Activated CD8-positive, alpha-beta T cell treated with anti-CD3 and anti-CD28 coated beads, Interleukin-2, amount 10 ng/mL, durations not matched to agents 7 days and 5 days (primary cell): Measurements from ENCODE around the gene AFAP1L1. TPM values are rescaled to one million over a fixed set of nuclear protein-coding genes. Genes with fewer than 3 reads are reported as not detected.

Source experiments
- ATAC-seq: fragments of 150-1000 bp; cut with Tn5 transposase; one replicate; pipeline ENCODE4 v1.10.0; 2021; ENCODE audit warnings: moderate library complexity
- CTCF ChIA-PET: fragments of 350-600 bp; sonication (Branson Sonifier 250); formaldehyde crosslinking; loops from one replicate; lab custom pipeline; 2021; ENCODE audit warnings: antibody characterized with exemption; lab: Charles Lee
- POLR2A ChIA-PET: fragments of 350-600 bp; sonication (Branson Sonifier 250); formaldehyde crosslinking; loops from one replicate; lab custom pipeline; 2021; ENCODE audit warnings: antibody characterized with exemption; lab: Charles Lee
- DNase-seq: peaks from one replicate; pipeline ENCODE4 v3.0.0-alpha.2; 2020
- H3K27ac Mint-ChIP-seq: one replicate; pipeline ENCODE4 v1.8.0; 2021; ENCODE audit warnings: mild to moderate bottlenecking, mixed read lengths
- H3K27me3 Mint-ChIP-seq: one replicate; pipeline ENCODE4 v1.8.0; 2021; ENCODE audit warnings: low read depth, mixed read lengths
- H3K36me3 Mint-ChIP-seq: one replicate; pipeline ENCODE4 v1.8.0; 2021; ENCODE audit warnings: low read depth, mixed read lengths
- H3K4me1 Mint-ChIP-seq: one replicate; pipeline ENCODE4 v1.8.0; 2021; ENCODE audit warnings: low read depth, mixed read lengths
- H3K4me3 Mint-ChIP-seq: one replicate; pipeline ENCODE4 v1.8.0; 2021; ENCODE audit warnings: mild to moderate bottlenecking, mixed read lengths
- H3K9me3 Mint-ChIP-seq: one replicate; pipeline ENCODE4 v1.8.0; 2022; ENCODE audit warnings: mixed read lengths; ENCODE audit not compliant: insufficient read depth
- total RNA-seq, 2 experiments: library from RNA; stranded (reverse); gene quantifications; one replicate each; pipeline ENCODE4 v1.2.3, GENCODE V29; 2021

The AFAP1L1 gene
- total RNA-seq, 2 experiments from 2014 or later = not detected

DNA sequence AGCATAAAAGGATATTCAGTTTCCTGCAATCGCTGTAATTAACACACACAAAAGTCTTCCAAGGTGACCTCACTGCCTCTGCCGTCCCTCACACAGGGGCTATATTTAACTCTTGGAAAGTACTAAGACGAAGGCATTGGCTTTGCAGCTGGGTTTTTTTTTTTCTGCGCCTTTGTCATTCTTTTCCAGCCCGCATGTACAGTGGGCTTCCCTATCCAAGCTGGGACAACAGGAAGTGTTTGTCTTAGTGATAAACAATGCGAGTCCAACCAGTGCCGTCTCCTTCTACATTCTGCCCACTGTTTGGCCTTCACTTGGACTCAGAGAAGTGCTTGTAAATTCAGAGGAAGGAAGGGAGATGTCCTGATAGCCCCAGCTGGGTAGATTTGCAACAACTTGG, 17.6 kb downstream of the AFAP1L1 start:
- Mint-ChIP-seq H3K4me1 (no peaks in the 10 kb centered on the region), H3K27ac (no peak overlapping the region), H3K27me3 (peaks cover 11% of the 10 kb centered on the region), H3K36me3 (no peaks in the 10 kb centered on the region), H3K4me3 (no peak overlapping the region), H3K9me3 (no peaks in the 10 kb centered on the region)
- DNase-seq = no peak
- ChIA-PET CTCF (no interaction called here), POLR2A (no interaction called here)
- ATAC-seq = no peak

DNA sequence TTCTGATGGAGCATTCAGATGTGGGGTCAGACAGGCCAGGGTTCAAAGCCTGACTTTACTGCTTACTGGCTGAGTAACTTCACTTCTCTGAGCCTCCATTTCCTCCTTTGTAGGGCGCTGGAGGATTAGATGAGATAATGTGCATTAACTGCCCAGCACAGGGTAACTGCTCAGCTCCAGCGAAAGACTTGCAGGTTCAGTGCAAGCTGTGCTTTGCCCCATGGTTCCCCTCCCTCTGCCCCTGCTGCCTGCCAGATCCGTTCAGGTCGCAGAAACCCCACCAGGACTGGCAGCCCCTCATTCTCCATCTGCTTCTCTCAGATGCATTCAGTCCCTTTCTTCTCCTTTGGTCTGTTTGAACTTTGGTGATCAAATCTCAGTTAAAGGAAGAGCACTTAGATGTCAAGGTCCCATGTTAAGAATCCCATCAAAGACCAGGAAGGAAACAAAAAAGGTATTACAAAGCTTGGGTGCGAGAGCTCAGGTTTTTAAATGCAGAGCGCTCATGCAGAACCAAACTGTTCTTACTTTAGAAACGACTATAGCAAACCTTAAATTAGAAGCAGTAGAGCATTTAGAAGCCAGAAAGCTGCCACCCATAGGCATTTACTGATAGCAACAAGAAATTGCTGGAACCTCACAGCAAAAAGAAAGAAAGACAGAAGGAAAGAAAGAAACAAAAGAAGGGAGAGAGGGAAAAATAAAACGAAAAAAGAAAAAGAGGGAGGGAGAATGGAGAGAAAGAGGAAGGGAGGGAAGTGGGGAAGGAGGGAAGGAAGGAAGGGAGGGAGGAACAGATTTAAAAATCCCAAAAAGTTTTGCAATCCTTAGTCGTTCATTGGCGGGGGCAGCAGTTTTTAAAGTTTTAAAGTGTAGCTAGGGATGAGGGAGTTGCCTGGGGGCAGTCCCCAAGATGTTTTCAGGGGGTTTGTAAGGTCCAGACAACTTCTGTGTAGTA, 23.5 kb downstream of the AFAP1L1 start:
- Mint-ChIP-seq H3K27ac (no peak overlapping the region), H3K4me3 (no peak overlapping the region), H3K36me3 (no peaks in the 10 kb centered on the region), H3K9me3 (no peaks in the 10 kb centered on the region), H3K4me1 (peaks cover 4% of the 10 kb centered on the region), H3K27me3 (peaks cover 19% of the 10 kb centered on the region)
- POLR2A ChIA-PET = interaction anchor here (0.5 kb wide), 1 partner anchor 15 kb away, joined by 3 read pairs; no protein-coding TSS in a partner anchor
- CTCF ChIA-PET = interaction anchor here (1.1 kb wide), 1 partner anchor 20 kb away, joined by 5 read pairs; no protein-coding TSS in a partner anchor
- no peak for ATAC-seq
- DNase-seq = no peak

DNA sequence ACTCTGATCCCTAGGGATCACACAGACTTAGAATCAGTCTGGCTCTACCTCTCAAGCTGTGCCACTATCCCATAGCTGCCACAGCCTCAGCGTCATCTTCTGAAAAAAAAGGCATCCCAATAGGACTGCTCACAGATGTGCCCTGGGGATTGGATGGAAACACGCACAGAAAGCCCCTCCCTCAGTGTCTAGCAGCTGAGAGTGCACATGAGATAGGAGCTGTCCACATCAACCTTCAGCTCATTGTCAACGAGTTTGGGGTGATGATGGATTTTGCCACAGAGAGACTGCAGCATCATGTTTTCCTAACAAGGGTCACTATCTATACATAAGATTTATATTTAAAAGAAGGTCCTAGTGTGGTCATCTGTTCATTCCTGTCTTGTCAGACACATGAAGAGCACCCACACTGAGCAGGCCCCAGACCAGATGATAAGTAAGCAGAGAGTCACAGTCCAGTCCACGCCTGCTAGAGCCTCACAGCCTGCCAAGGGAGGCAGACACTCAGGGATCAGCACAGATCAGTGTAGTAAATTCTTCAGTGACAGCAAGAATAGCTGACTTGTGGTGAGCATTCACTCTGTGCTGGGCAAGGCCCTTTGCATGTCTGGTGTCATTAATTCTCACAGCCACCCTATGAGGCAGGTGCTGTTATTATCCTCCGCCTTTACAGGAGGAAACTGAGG, 25.8 kb downstream of the AFAP1L1 start:
- Mint-ChIP-seq H3K36me3 (no peaks in the 10 kb centered on the region), H3K27me3 (peaks cover 12% of the 10 kb centered on the region)
- ATAC-seq = no peak

DNA sequence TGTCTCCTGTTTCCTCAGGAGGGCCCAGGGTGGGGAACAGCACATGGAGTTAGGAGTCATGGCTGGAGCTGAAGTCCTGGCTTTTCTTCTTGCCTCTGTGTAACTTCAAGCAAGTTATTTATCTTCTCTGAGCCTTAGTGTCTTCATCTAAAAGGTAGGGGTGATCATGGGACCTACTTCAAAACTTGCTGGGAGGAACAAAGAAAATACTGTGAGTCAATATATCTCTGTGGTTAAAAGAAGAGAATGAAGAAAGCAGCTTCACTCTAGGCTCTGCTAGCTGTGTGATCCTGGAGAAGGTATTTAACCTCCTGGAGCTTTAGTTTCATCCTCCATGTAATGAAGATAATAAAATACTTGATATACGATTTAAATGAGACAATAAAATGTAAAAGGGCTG, 26.5 kb downstream of the AFAP1L1 start:
- H3K27me3 Mint-ChIP-seq = peaks cover 11% of the 10 kb centered on the region
- ATAC-seq (no peak), DNase-seq (no peak)
- H3K9me3 Mint-ChIP-seq = no peaks in the 10 kb centered on the region
- H3K4me1 Mint-ChIP-seq = peaks cover 4% of the 10 kb centered on the region
- ChIA-PET CTCF (interaction anchor here (0.9 to 1.5 kb wide), 4 partner anchors 17 to 75 kb away, joined by 3 to 4 read pairs (median 4); no protein-coding TSS in a partner anchor), POLR2A (interaction anchor here (0.6 kb wide), 1 partner anchor 8 kb away, joined by 3 read pairs; no protein-coding TSS in a partner anchor)
- H3K4me3 Mint-ChIP-seq = no peak overlapping the region
- no peak overlapping the region for H3K27ac Mint-ChIP-seq
- H3K36me3 Mint-ChIP-seq = no peaks in the 10 kb centered on the region

More for the DNA sequence above, 25.8 kb downstream of the AFAP1L1 start:
- no peaks in the 10 kb centered on the region for H3K9me3 Mint-ChIP-seq
- peaks cover 4% of the 10 kb centered on the region for H3K4me1 Mint-ChIP-seq
- no peak overlapping the region for H3K4me3 Mint-ChIP-seq
- CTCF ChIA-PET = interaction anchor here (0.9 to 1.5 kb wide), 4 partner anchors 18 to 76 kb away, joined by 3 to 4 read pairs (median 4); no protein-coding TSS in a partner anchor
- no peak for DNase-seq
- no peak overlapping the region for H3K27ac Mint-ChIP-seq
- POLR2A ChIA-PET = interaction anchor here (0.6 kb wide), 1 partner anchor 8 kb away, joined by 3 read pairs; no protein-coding TSS in a partner anchor

DNA sequence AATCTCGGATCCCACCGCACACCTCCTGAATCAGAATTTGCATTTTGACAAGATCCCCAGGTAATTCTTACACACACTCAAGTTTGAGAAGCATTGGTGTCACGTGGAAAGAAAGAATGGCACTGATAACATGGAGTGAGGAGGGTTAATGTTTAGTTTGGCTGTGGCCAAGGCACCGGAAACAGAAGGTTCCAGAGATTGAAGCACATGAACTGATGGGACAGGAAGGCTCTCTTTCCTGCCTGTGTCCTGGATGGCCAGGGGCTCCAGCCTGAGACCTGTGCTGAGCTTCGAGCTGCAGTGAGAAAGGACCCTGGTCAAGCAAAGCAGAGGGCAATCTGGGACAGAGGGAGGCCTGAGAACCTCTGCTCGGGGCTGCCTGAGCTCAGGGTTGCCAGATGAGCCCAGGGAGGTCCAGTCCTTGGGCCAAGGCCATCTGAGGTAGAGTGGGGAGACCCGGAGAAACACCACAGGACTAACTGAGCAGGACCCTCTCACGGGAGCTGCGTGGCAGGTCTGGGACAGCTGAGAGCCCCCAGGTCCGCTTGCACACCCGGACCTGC, 27.3 kb downstream of the AFAP1L1 start:
- CTCF ChIA-PET = interaction anchor here (0.5 to 1.5 kb wide), 4 partner anchors 18 to 292 kb away, joined by 3 to 4 read pairs (median 3); no protein-coding TSS in a partner anchor
- peaks cover 4% of the 10 kb centered on the region for H3K4me1 Mint-ChIP-seq
- H3K36me3 Mint-ChIP-seq = no peaks in the 10 kb centered on the region
- H3K9me3 Mint-ChIP-seq = no peaks in the 10 kb centered on the region
- no peak for DNase-seq
- POLR2A ChIA-PET = no interaction called here
- peaks cover 11% of the 10 kb centered on the region for H3K27me3 Mint-ChIP-seq
- H3K4me3 Mint-ChIP-seq = no peak overlapping the region
- no peak for ATAC-seq
- no peak overlapping the region for H3K27ac Mint-ChIP-seq

DNA sequence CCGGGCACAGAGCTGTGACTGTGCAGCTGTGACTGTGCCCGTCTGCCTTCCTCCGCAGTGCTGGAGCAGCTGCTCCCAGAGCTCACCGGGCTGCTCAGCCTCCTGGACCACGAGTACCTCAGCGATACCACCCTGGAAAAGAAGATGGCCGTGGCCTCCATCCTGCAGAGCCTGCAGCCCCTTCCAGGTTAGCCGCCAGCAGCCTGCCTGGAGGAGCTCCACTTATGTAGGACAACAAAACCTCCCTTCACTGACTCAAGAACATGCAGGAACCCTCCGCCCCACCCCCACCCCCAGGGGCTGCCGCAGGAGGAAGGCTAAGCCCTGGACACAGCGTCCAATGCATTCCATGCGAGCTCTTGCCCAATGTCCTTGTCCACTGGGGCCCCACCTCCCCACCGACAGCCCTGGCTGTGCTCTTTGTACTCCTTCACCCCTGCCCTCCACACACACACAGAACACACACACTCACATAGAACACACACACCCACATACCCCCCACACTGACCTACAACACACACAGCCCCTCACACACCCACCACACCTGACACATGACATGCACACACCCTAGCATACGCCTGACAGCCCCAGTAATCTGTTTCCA, 27.9 kb downstream of the AFAP1L1 start:
- CTCF ChIA-PET = interaction anchor here (0.5 kb wide), 1 partner anchor 292 kb away, joined by 3 read pairs; no protein-coding TSS in a partner anchor
- POLR2A ChIA-PET = no interaction called here
- H3K27ac Mint-ChIP-seq = no peak overlapping the region
- H3K36me3 Mint-ChIP-seq = no peaks in the 10 kb centered on the region
- H3K27me3 Mint-ChIP-seq = peaks cover 11% of the 10 kb centered on the region
- H3K9me3 Mint-ChIP-seq = no peaks in the 10 kb centered on the region
- H3K4me1 Mint-ChIP-seq = peaks cover 4% of the 10 kb centered on the region
- ATAC-seq (no peak), DNase-seq (no peak)
- no peak overlapping the region for H3K4me3 Mint-ChIP-seq

DNA sequence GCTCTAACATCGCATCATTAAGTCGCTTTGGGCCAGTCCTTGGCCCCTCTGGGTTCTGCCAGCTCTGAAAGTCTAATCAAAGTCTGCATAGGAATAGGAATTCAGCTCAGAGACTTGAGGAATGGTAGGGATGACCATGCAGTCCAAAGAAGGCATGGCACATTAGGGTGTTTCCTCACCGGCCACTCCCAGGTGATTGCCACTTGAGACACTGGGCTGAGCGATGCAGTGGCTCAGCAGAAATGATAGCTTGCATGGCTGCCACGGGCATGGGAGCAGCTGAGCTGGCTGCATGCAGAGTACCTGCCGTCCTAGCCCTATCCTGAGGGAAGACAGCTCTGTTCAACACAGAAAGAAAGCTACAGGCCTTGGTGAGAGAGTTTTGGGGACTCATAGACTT, 28.8 kb downstream of the AFAP1L1 start:
- Mint-ChIP-seq H3K4me3 (no peak overlapping the region), H3K27ac (no peak overlapping the region), H3K4me1 (peaks cover 2% of the 10 kb centered on the region), H3K27me3 (peaks cover 5% of the 10 kb centered on the region), H3K9me3 (no peaks in the 10 kb centered on the region), H3K36me3 (no peaks in the 10 kb centered on the region)
- DNase-seq (no peak), ATAC-seq (no peak)
- ChIA-PET CTCF (no interaction called here), POLR2A (no interaction called here)

DNA sequence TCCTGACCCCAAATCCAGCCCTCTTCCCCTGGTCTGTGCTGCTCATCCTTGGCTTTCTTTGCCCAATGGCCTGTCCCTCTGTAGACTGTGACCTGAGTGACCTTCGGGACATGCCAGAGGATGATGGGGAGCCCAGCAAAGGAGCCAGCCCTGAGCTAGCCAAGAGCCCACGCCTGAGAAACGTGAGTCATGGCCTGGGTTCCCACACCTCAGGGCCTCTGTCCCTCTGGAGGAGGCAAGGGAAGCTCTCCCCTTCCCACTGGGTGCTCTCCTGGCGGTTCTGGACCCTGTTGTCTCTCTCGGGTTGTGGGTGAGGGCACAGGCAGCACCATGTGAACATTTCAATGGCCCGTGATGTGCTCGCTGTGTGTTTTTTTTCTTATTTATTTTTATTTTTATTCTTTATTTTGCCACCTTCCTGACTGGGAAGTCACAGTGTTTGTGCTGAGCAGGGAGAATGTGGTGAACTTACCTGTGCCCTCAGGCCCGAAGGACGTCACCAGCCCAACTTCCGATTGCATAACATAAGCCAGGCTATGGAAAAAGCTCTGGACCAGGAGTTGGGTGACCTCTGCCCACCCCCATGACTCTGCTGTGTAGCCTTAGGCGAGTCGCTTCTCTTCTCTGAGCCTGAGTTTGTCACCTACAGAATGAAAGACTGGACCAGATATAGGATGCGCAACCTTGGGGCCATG, 29.5 kb downstream of the AFAP1L1 start:
- H3K36me3 Mint-ChIP-seq = no peaks in the 10 kb centered on the region
- no peaks in the 10 kb centered on the region for H3K9me3 Mint-ChIP-seq
- no peak for DNase-seq
- CTCF ChIA-PET = interaction anchor here (0.8 kb wide), 1 partner anchor 133 kb away, joined by 4 read pairs; no protein-coding TSS in a partner anchor
- no peak overlapping the region for H3K27ac Mint-ChIP-seq
- no peak overlapping the region for H3K4me3 Mint-ChIP-seq
- H3K27me3 Mint-ChIP-seq = peaks cover 5% of the 10 kb centered on the region
- H3K4me1 Mint-ChIP-seq = peaks cover 2% of the 10 kb centered on the region
- POLR2A ChIA-PET = no interaction called here
- ATAC-seq = no peak

DNA sequence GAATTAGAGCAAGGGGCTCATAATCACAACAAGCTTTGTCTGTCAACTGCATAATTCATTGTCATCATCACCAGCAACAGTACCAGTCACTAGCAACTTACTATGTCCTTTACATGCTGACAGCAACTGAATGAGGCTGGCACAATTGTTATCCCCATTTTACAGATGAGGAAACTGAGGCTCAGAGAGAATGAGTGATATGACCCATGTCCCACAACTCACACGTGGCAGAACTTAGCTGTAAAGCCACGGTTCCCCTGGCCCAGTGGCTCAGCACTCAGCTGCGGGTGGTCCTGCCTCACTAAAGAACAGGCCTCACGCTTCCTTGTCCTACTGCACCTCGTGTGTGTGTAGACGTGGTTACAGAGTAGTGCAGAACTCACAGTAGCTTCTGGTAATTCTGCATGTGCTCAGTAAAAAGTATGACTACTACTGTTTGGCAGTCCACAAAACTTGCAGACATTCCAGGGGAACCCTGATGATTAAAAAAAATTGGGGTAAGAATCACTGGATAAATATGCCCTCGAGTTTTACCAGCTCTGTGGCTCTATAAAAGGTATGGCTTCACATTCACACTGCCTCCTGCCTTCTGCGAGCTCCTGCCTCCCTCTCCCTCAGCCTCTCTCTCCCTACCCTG, 30.2 kb downstream of the AFAP1L1 start:
- no peak overlapping the region for H3K27ac Mint-ChIP-seq
- no peak overlapping the region for H3K4me3 Mint-ChIP-seq
- no peaks in the 10 kb centered on the region for H3K36me3 Mint-ChIP-seq
- H3K9me3 Mint-ChIP-seq = no peaks in the 10 kb centered on the region
- POLR2A ChIA-PET = no interaction called here
- DNase-seq (no peak), ATAC-seq (no peak)
- peaks cover 2% of the 10 kb centered on the region for H3K4me1 Mint-ChIP-seq
- CTCF ChIA-PET = interaction anchor here (0.8 kb wide), 1 partner anchor 133 kb away, joined by 4 read pairs; no protein-coding TSS in a partner anchor
- H3K27me3 Mint-ChIP-seq = peaks cover 2% of the 10 kb centered on the region

DNA sequence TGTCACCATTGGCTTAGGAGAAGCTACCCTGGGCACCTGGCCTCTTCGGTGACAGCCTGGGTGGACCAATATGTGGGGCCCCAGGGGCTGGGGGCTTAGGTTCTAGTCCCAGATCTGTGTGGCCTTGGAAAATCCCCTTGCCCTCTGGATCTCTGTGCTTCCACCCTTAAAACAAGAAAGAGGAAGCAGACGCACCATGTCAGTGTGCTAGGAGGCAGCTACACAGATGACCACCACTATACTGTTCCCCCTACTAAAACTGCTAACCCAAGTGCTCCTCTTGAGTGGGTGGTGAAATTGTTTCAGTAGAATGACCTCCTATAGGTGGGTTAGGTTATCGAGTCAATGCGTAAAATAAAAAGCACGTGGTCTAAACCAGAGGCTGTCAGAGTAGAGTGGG, 31.0 kb downstream of the AFAP1L1 start:
- ATAC-seq = no peak
- Mint-ChIP-seq H3K4me3 (no peak overlapping the region), H3K27ac (no peak overlapping the region), H3K36me3 (no peaks in the 10 kb centered on the region), H3K9me3 (no peaks in the 10 kb centered on the region), H3K27me3 (peaks cover 2% of the 10 kb centered on the region), H3K4me1 (peaks cover 2% of the 10 kb centered on the region)
- ChIA-PET CTCF (no interaction called here), POLR2A (interaction anchor here (0.6 kb wide), 1 partner anchor 156 kb away, joined by 3 read pairs; no protein-coding TSS in a partner anchor)
- DNase-seq = no peak
